BLaER1 (cell line): ENCODE results near the gene PRKD2.

Experiments
- H3K27ac ChIP-seq: shearing (Covaris generic); formaldehyde crosslinking; 2 replicates; pipeline ENCODE4 v1.8.1; 2022
- H3K27me3 ChIP-seq: shearing (Covaris generic); formaldehyde crosslinking; 2 replicates; pipeline ENCODE4 v1.8.1; 2022
- H3K36me3 ChIP-seq: shearing (Covaris generic); formaldehyde crosslinking; 2 replicates; pipeline ENCODE4 v1.8.1; 2022
- H3K4me1 ChIP-seq: shearing (Covaris generic); formaldehyde crosslinking; 2 replicates; pipeline ENCODE4 v1.8.1; 2022
- H3K4me2 ChIP-seq: shearing (Covaris generic); formaldehyde crosslinking; 2 replicates; pipeline ENCODE4 v1.8.1; 2022
- H3K4me3 ChIP-seq: shearing (Covaris generic); formaldehyde crosslinking; 2 replicates; pipeline ENCODE4 v1.8.1; 2022
- H3K9ac ChIP-seq: shearing (Covaris generic); formaldehyde crosslinking; 2 replicates; pipeline ENCODE4 v1.8.1; 2022
- H3K9me3 ChIP-seq: shearing (Covaris generic); formaldehyde crosslinking; 2 replicates; pipeline ENCODE4 v1.8.1; 2022
- H4K20me1 ChIP-seq: shearing (Covaris generic); formaldehyde crosslinking; 2 replicates; pipeline ENCODE4 v1.8.1; 2022
- Cebpa-rat ChIP-seq: shearing (Covaris generic); IDR thresholded peaks from 2 replicates; pipeline ENCODE4 v1.8.1; 2022

The PRKD2 gene

GRCh38 chr19:46639358-46640182 is 77.3 kb downstream of the PRKD2 start:
- H3K36me3 ChIP-seq, result no peaks in the 10 kb centered on the region
- H3K9ac ChIP-seq, result peak overlapping the region; percentile 63
- H3K4me3 ChIP-seq, result peak overlapping the region; percentile 73
- H3K4me2 ChIP-seq, result peak overlapping the region; percentile 95
- H3K9me3 ChIP-seq, result no peaks in the 10 kb centered on the region
- TF ChIP-seq Cebpa-rat, result no peak
- peaks cover 48% of the 10 kb centered on the region for H3K27me3 ChIP-seq
- peaks cover 32% of the 10 kb centered on the region for H3K4me1 ChIP-seq
- no peaks in the 10 kb centered on the region for H4K20me1 ChIP-seq
- no peak overlapping the region for H3K27ac ChIP-seq

- H3K9ac ChIP-seq, result no peak overlapping the region
- H3K9me3 ChIP-seq, result no peaks in the 10 kb centered on the region
- no peak overlapping the region for H3K4me3 ChIP-seq
- no peak overlapping the region for H3K27ac ChIP-seq
- H3K4me2 ChIP-seq, result no peak overlapping the region
- TF ChIP-seq Cebpa-rat, result no peak
- no peaks in the 10 kb centered on the region for H3K36me3 ChIP-seq
- H3K27me3 ChIP-seq, result peaks cover 59% of the 10 kb centered on the region
- peaks cover 44% of the 10 kb centered on the region for H3K4me1 ChIP-seq
- no peaks in the 10 kb centered on the region for H4K20me1 ChIP-seq
Observed at GRCh38 chr19:46637224-46637623, 79.7 kb downstream of the PRKD2 start.

GRCh38 chr19:46635920-46636761 is 80.8 kb downstream of the PRKD2 start, which contains the start of gene GNG8:
Gene GNG8, minus strand, starts transcription at chr19:46636202. Its CDS starts 1,520 bp downstream, at chr19:46634682.
- H3K9ac ChIP-seq, result no peak within 1 kb of the TSS
- no peaks in the 10 kb centered on the region for H3K9me3 ChIP-seq
- H3K27ac ChIP-seq, result no peak within 1 kb of the TSS
- H3K36me3 ChIP-seq, result no peaks in the 10 kb centered on the region
- no peak for TF ChIP-seq Cebpa-rat
- peak within 1 kb of the TSS; percentile 84 for H3K4me2 ChIP-seq
- H4K20me1 ChIP-seq, result no peaks in the 10 kb centered on the region
- H3K4me1 ChIP-seq, result peaks cover 50% of the 10 kb centered on the region
- peaks cover 59% of the 10 kb centered on the region for H3K27me3 ChIP-seq
- H3K4me3 ChIP-seq, result no peak within 1 kb of the TSS; the same call in 1 of the 2 replicates

- Histone ChIP-seq H3K9ac (no peak overlapping the region), H3K9me3 (no peaks in the 10 kb centered on the region), H3K4me2 (peak overlapping the region; percentile 84), H3K4me1 (peaks cover 57% of the 10 kb centered on the region), H3K36me3 (no peaks in the 10 kb centered on the region), H3K27ac (no peak overlapping the region), H3K27me3 (peaks cover 50% of the 10 kb centered on the region), H3K4me3 (peak overlapping the region; percentile 58), H4K20me1 (no peaks in the 10 kb centered on the region)
- no peak for TF ChIP-seq Cebpa-rat
Observed at GRCh38 chr19:46634656-46635218, 82.2 kb downstream of the PRKD2 start.

- Histone ChIP-seq H3K4me3 (peak overlapping the region; percentile 62), H4K20me1 (no peaks in the 10 kb centered on the region), H3K4me2 (peak overlapping the region; percentile 96), H3K9ac (peak overlapping the region; percentile 48; the same call in 1 of the 2 replicates), H3K9me3 (no peaks in the 10 kb centered on the region), H3K36me3 (no peaks in the 10 kb centered on the region), H3K27me3 (peaks cover 44% of the 10 kb centered on the region), H3K4me1 (peaks cover 57% of the 10 kb centered on the region), H3K27ac (no peak overlapping the region; the same call in 1 of the 2 replicates)
- no peak for TF ChIP-seq Cebpa-rat
Observed at GRCh38 chr19:46634045-46634655, 82.8 kb downstream of the PRKD2 start.

- Histone ChIP-seq H3K27me3 (peaks cover 42% of the 10 kb centered on the region), H4K20me1 (no peaks in the 10 kb centered on the region)
Observed at GRCh38 chr19:46633130-46633529, 83.8 kb downstream of the PRKD2 start.

GRCh38 chr19:46631481-46631880 is 85.4 kb downstream of the PRKD2 start:
- no peak overlapping the region for H3K9ac ChIP-seq
- no peak overlapping the region for H3K4me2 ChIP-seq
- no peaks in the 10 kb centered on the region for H3K9me3 ChIP-seq
- H3K36me3 ChIP-seq, result no peaks in the 10 kb centered on the region
- H3K4me1 ChIP-seq, result peaks cover 69% of the 10 kb centered on the region
- no peak overlapping the region for H3K27ac ChIP-seq
- H3K27me3 ChIP-seq, result peaks cover 26% of the 10 kb centered on the region
- no peaks in the 10 kb centered on the region for H4K20me1 ChIP-seq
- TF ChIP-seq Cebpa-rat, result no peak
- H3K4me3 ChIP-seq, result no peak overlapping the region

More at GRCh38 chr19:46633130-46633529, 83.8 kb downstream of the PRKD2 start:
- Histone ChIP-seq H3K36me3 (no peaks in the 10 kb centered on the region), H3K27ac (no peak overlapping the region), H3K9ac (peak overlapping the region; percentile 48; the same call in 1 of the 2 replicates), H3K4me1 (peaks cover 57% of the 10 kb centered on the region), H3K4me2 (peak overlapping the region; percentile 96), H3K9me3 (no peaks in the 10 kb centered on the region), H3K4me3 (peak overlapping the region; percentile 62; the same call in 1 of the 2 replicates)
- TF ChIP-seq Cebpa-rat, result no peak

- Histone ChIP-seq H3K9me3 (no peaks in the 10 kb centered on the region), H3K36me3 (no peaks in the 10 kb centered on the region), H3K4me1 (peaks cover 69% of the 10 kb centered on the region), H4K20me1 (no peaks in the 10 kb centered on the region), H3K4me3 (no peak overlapping the region), H3K27ac (no peak overlapping the region), H3K27me3 (peaks cover 19% of the 10 kb centered on the region), H3K4me2 (0 out of 2 replicates have a peak overlapping the region, but pooled peaks have one; percentile 9), H3K9ac (no peak overlapping the region)
- TF ChIP-seq Cebpa-rat, result no peak
Observed at GRCh38 chr19:46630586-46631205, 86.2 kb downstream of the PRKD2 start.
